Omental fat pad (tissue), 4 donors: ENCODE data around the gene MYT1. TPM values are rescaled to one million over a fixed set of nuclear protein-coding genes. Genes with fewer than 3 reads are reported as not detected.

ENCODE experiments used
- ATAC-seq: fragments of 150-250 bp; one replicate; pipeline ENCODE4 v1.9.1; 2016; ENCODE audit warnings: mild to moderate bottlenecking, moderate library complexity; ENCODE audit not compliant: low FRiP score
- DNase-seq: peaks from one replicate; pipeline ENCODE4 v3.0.0-alpha.2; 2019; ENCODE audit warnings: low spot score
- total RNA-seq, 4 donors: library from RNA; depleted of rRNA; stranded (reverse); fragments of >200 nt; gene quantifications; one replicate each; pipeline ENCODE4 v1.1.0, GENCODE V29; 2016
- TF ChIP-seq, protein P1 (sequence below), 3 donors: fragments of 450-650 bp; IDR thresholded peaks; one replicate each; pipeline ENCODE4 v1.5.1; 2016 to 2017; ENCODE audit warnings: antibody characterized with exemption in 3 of 3, mild to moderate bottlenecking in 3 of 3, moderate library complexity in 2 of 3

Gene MYT1
- total RNA-seq, 4 donors from 2014 or later, result not detected

GRCh38 chr20:64153410-64153809, 10.8 kb upstream of the MYT1 start:
- no peak for DNase-seq
- TF ChIP-seq, protein P1, sequence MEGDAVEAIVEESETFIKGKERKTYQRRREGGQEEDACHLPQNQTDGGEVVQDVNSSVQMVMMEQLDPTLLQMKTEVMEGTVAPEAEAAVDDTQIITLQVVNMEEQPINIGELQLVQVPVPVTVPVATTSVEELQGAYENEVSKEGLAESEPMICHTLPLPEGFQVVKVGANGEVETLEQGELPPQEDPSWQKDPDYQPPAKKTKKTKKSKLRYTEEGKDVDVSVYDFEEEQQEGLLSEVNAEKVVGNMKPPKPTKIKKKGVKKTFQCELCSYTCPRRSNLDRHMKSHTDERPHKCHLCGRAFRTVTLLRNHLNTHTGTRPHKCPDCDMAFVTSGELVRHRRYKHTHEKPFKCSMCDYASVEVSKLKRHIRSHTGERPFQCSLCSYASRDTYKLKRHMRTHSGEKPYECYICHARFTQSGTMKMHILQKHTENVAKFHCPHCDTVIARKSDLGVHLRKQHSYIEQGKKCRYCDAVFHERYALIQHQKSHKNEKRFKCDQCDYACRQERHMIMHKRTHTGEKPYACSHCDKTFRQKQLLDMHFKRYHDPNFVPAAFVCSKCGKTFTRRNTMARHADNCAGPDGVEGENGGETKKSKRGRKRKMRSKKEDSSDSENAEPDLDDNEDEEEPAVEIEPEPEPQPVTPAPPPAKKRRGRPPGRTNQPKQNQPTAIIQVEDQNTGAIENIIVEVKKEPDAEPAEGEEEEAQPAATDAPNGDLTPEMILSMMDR (IDR thresholded peaks at IDR 0.05), result no peak
- ATAC-seq, result no peak

GRCh38 chr20:64153861-64154589, 10.2 kb upstream of the MYT1 start:
- TF ChIP-seq, protein P1 (IDR thresholded peaks at IDR 0.05), result no peak
- ATAC-seq (no peak), DNase-seq (no peak)

- TF ChIP-seq, protein P1 (IDR thresholded peaks at IDR 0.05), result no peak
- ATAC-seq (no peak), DNase-seq (no peak)
Observed at GRCh38 chr20:64154590-64155257, 9.5 kb upstream of the MYT1 start.

DNA sequence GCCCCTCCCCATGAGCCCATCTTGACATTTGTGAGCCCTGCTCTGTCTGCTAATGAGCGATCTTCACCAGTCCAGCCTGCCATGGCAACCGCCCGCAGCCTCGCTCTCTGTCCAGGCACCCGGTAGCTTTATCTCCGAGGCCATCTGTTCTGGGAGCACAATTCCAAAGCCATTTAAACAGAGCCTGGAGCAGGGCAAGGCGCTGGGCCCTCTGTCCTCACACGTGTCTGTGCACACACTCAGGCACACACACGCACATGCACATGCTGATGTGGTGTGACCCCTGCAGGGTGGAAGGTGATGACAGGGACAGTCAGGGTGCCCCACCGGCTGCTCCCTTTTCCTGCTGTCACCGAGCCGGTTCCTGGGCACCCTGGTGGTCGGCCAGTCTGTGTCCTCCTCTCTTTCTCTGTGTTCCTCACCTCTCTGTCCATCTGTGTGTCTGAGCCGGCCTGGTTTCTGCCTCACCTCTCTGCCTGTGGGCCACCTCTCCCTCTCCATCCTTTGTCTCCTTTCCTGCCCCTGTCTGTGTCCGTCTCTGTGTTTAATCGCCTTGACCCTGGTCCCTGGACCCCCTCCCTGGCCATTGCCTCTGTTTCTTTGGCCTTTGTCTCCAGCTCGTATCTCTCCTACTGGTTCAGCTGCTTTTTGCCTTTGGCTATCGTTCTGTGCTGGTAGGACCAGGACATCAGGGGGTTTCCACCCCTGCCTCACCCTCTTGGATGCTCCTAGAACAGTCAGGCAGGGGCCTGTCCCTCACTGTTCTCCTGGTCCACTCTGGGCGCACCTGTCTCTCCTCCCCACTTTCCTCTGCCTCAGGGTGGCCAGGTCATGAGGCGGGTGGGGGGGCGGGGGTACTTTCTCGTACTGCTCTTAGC, 8.8 kb upstream of the MYT1 start:
- TF ChIP-seq, protein P1 (IDR thresholded peaks at IDR 0.05), result no peak
- DNase-seq (no peak), ATAC-seq (no peak)

GRCh38 chr20:64156136-64156885, 7.9 kb upstream of the MYT1 start:
- TF ChIP-seq, protein P1 (IDR thresholded peaks at IDR 0.05), result no peak
- DNase-seq, result no peak
- no peak for ATAC-seq
